CD8-positive, alpha-beta memory T cell (primary cell): ENCODE measurements around the gene CORO2B. TPM values are rescaled to one million over a fixed set of nuclear protein-coding genes. Genes with fewer than 3 reads are reported as not detected.

ENCODE experiments used
- CTCF ChIA-PET: fragments of 350-600 bp; sonication (Branson Sonifier 250); formaldehyde crosslinking; loops from one replicate; lab custom pipeline; 2021; ENCODE audit warnings: antibody characterized with exemption; lab: Charles Lee
- POLR2A ChIA-PET: fragments of 350-600 bp; sonication (Branson Sonifier 250); formaldehyde crosslinking; loops from one replicate; lab custom pipeline; 2021; ENCODE audit warnings: antibody characterized with exemption; lab: Charles Lee
- DNase-seq, 5 donors: peaks; one replicate each; pipeline versions ENCODE4 v3.0.0 to v3.0.0-alpha.2; 2020 to 2022; ENCODE audit warnings: mixed read lengths in 1 of 5
- H3K27ac ChIP-seq: one replicate; pipeline ENCODE4 v1.7.0; 2013; ENCODE audit warnings: low read depth, mild to moderate bottlenecking, low read length, moderate library complexity
- H3K27me3 ChIP-seq: 2 replicates; pipeline ENCODE4 v1.7.0; 2013; ENCODE audit warnings: low read length, mild to moderate bottlenecking; ENCODE audit not compliant: insufficient read depth, poor library complexity, severe bottlenecking
- H3K36me3 ChIP-seq: 2 replicates; pipeline ENCODE4 v1.7.0; 2013; ENCODE audit warnings: mild to moderate bottlenecking, low read length, moderate library complexity; ENCODE audit not compliant: insufficient read depth
- H3K4me1 ChIP-seq: 2 replicates; pipeline ENCODE4 v1.7.0; 2013; ENCODE audit warnings: mild to moderate bottlenecking, low read length, moderate library complexity; ENCODE audit not compliant: insufficient read depth
- H3K4me3 ChIP-seq: 2 replicates; pipeline ENCODE4 v1.7.0; 2013; ENCODE audit warnings: mild to moderate bottlenecking, low read length
- H3K9me3 ChIP-seq: 2 replicates; pipeline ENCODE4 v1.7.0; 2013; ENCODE audit warnings: mild to moderate bottlenecking, low read length
- H3K27ac Mint-ChIP-seq, 8 donors: one replicate each; pipeline ENCODE4 v1.8.0; 2020 to 2021; ENCODE audit warnings: mixed read lengths in 8 of 8, mild to moderate bottlenecking in 6 of 8, inconsistent platforms in 3 of 8, moderate library complexity in 3 of 8
- H3K27me3 Mint-ChIP-seq, 2 donors: one replicate each; pipeline ENCODE4 v1.8.0; 2020 to 2021; ENCODE audit warnings: mixed read lengths in 2 of 2, mild to moderate bottlenecking in 1 of 2, moderate library complexity in 1 of 2
- H3K36me3 Mint-ChIP-seq, 3 donors: one replicate each; pipeline ENCODE4 v1.8.0; 2020 to 2021; ENCODE audit warnings: mixed read lengths in 3 of 3, inconsistent platforms in 1 of 3, mild to moderate bottlenecking in 1 of 3
- H3K4me1 Mint-ChIP-seq, 3 donors: one replicate each; pipeline ENCODE4 v1.8.0; 2020 to 2021; ENCODE audit warnings: mixed read lengths in 3 of 3, inconsistent platforms in 1 of 3, mild to moderate bottlenecking in 1 of 3
- H3K4me3 Mint-ChIP-seq, 7 donors: one replicate each; pipeline ENCODE4 v1.8.0; 2020 to 2021; ENCODE audit warnings: mixed read lengths in 7 of 7, mild to moderate bottlenecking in 6 of 7, moderate library complexity in 4 of 7, inconsistent platforms in 2 of 7
- H3K9me3 Mint-ChIP-seq, 5 donors: one replicate each; pipeline ENCODE4 v1.8.0; 2020 to 2022; ENCODE audit warnings: mixed read lengths in 5 of 5, mild to moderate bottlenecking in 3 of 5, moderate library complexity in 2 of 5, inconsistent platforms in 1 of 5
- polyA plus RNA-seq: library from polyadenylated mRNA; unstranded; fragments of 300-500 nt; fragmentation: Illumina TruSeq; gene quantifications from one replicate; pipeline ENCODE4 v1.2.3, GENCODE V29; 2021
- total RNA-seq, 2 experiments: library from RNA; stranded (reverse); gene quantifications; one replicate each; pipeline ENCODE4 v1.2.3, GENCODE V29; 2021

The CORO2B gene
- total and polyA plus RNA-seq, 3 experiments from 2014 or later, result not detected

DNA sequence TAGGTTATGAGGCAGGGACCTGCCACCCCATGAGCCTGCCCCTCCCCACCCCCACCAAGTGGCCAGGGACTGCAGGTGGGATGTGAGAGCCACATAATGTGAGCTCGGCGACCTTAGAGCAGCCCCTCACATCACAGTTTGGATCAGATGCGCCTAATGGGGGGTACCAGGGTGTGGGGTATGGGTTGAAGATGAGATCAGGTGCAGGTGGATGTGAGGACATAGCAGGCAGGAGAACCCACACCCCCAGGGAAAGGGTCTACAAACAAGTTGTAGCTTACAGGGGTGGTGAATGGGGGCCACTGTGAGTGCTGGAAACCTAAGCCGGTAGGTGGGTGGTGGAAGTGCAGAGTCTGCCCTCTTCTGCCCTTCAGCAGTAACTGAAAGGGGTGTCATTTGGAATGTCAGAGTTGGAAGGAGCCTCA, 94.0 kb downstream of the CORO2B start:
- no peaks in the 10 kb centered on the region for H3K36me3 ChIP-seq
- DNase-seq, result no peak
- Mint-ChIP-seq H3K4me3 (no peak overlapping the region), H3K9me3 (no peaks in the 10 kb centered on the region), H3K4me1 (peaks cover 2 to 4% (median 4%) of the 10 kb centered on the region in 3 donors), H3K27me3 (peaks cover 22 to 43% of the 10 kb centered on the region in 2 donors), H3K27ac (no peak overlapping the region), H3K36me3 (no peaks in the 10 kb centered on the region)
- no peaks in the 10 kb centered on the region for H3K9me3 ChIP-seq
- POLR2A ChIA-PET, result no interaction called here
- no peak overlapping the region for H3K27ac ChIP-seq
- CTCF ChIA-PET, result interaction anchor here (1.5 kb wide), 1 partner anchor 32 kb away, joined by 4 read pairs; no protein-coding TSS in a partner anchor
- H3K4me3 ChIP-seq, result no peak overlapping the region
- no peaks in the 10 kb centered on the region for H3K27me3 ChIP-seq
- no peaks in the 10 kb centered on the region for H3K4me1 ChIP-seq

GRCh38 chr15:68674975-68675374, 96.2 kb downstream of the CORO2B start:
- CTCF ChIA-PET, result interaction anchor here (0.9 to 1.9 kb wide), 9 partner anchors 10 to 422 kb away, joined by 3 to 12 read pairs (median 4); no protein-coding TSS in a partner anchor
- H3K36me3 ChIP-seq, result no peaks in the 10 kb centered on the region
- H3K9me3 ChIP-seq, result no peaks in the 10 kb centered on the region
- Mint-ChIP-seq H3K36me3 (no peaks in the 10 kb centered on the region), H3K4me1 (peaks cover 2 to 4% (median 4%) of the 10 kb centered on the region in 3 donors), H3K9me3 (no peaks in the 10 kb centered on the region), H3K27ac (peak overlapping the region in 1 of 8 donors; percentile 36), H3K4me3 (no peak overlapping the region), H3K27me3 (peaks cover 19 to 34% of the 10 kb centered on the region in 2 donors)
- no peak for DNase-seq
- H3K27ac ChIP-seq, result no peak overlapping the region
- POLR2A ChIA-PET, result no interaction called here
- H3K4me1 ChIP-seq, result no peaks in the 10 kb centered on the region
- no peak overlapping the region for H3K4me3 ChIP-seq
- H3K27me3 ChIP-seq, result no peaks in the 10 kb centered on the region

DNA sequence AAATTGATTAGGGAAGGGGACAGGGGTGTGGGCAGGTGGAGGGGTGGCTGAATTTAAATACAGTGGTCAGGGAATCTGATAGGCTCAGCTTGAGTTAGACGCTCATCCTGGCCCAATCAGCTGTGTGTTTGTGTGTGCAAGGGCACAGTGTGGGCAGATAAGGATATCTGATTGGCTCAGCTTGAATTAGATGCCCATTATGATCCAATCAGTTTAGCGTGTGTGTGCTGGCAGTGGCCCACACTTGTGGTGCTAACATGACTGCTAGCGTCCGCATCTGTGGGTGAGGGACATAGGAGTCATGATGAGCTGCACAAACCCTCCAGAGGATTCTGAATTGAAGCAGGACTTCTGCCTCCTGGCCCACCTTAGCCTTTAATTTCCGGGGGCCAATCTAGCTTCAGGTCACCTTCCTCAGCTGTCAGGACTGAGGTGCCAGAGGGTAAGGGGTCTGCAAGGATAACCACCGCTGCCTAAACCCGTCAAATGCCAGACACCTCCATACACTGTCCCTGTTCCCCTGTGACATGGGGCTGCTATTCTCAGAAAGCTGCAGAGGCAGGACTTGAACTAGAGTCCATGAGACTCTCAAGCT, 97.3 kb downstream of the CORO2B start:
- no peak for DNase-seq
- Histone ChIP-seq H3K27me3 (no peaks in the 10 kb centered on the region), H3K27ac (no peak overlapping the region), H3K36me3 (no peaks in the 10 kb centered on the region), H3K4me1 (no peaks in the 10 kb centered on the region), H3K4me3 (no peak overlapping the region), H3K9me3 (no peaks in the 10 kb centered on the region)
- H3K27me3 Mint-ChIP-seq, result peaks cover 17 to 33% of the 10 kb centered on the region in 2 donors
- POLR2A ChIA-PET, result no interaction called here
- H3K36me3 Mint-ChIP-seq, result no peaks in the 10 kb centered on the region
- H3K4me3 Mint-ChIP-seq, result no peak overlapping the region
- H3K27ac Mint-ChIP-seq, result no peak overlapping the region
- peaks cover 2 to 4% (median 4%) of the 10 kb centered on the region in 3 donors for H3K4me1 Mint-ChIP-seq
- CTCF ChIA-PET, result interaction anchor here (0.9 to 1.8 kb wide), 3 partner anchors 13 to 199 kb away, joined by 3 to 6 read pairs (median 3); no protein-coding TSS in a partner anchor
- no peaks in the 10 kb centered on the region for H3K9me3 Mint-ChIP-seq

GRCh38 chr15:68676926-68677325, 98.1 kb downstream of the CORO2B start:
- Mint-ChIP-seq H3K4me1 (peaks cover 2 to 4% (median 4%) of the 10 kb centered on the region in 3 donors), H3K9me3 (no peaks in the 10 kb centered on the region), H3K4me3 (no peak overlapping the region), H3K36me3 (no peaks in the 10 kb centered on the region), H3K27ac (no peak overlapping the region), H3K27me3 (peaks cover 13 to 27% of the 10 kb centered on the region in 2 donors)
- Histone ChIP-seq H3K27ac (no peak overlapping the region), H3K4me3 (no peak overlapping the region), H3K4me1 (no peaks in the 10 kb centered on the region), H3K27me3 (no peaks in the 10 kb centered on the region), H3K36me3 (no peaks in the 10 kb centered on the region), H3K9me3 (no peaks in the 10 kb centered on the region)
- ChIA-PET POLR2A (no interaction called here), CTCF (interaction anchor here (1.3 to 1.8 kb wide), 2 partner anchors 26 to 198 kb away, joined by 3 to 6 read pairs; no protein-coding TSS in a partner anchor)
- DNase-seq, result no peak

GRCh38 chr15:68677996-68678395, 99.2 kb downstream of the CORO2B start:
- DNase-seq, result no peak
- Mint-ChIP-seq H3K27me3 (peaks cover 9 to 19% of the 10 kb centered on the region in 2 donors), H3K9me3 (no peaks in the 10 kb centered on the region), H3K36me3 (no peaks in the 10 kb centered on the region), H3K4me1 (peaks cover 2 to 4% (median 4%) of the 10 kb centered on the region in 3 donors), H3K4me3 (no peak overlapping the region), H3K27ac (no peak overlapping the region)
- no peaks in the 10 kb centered on the region for H3K27me3 ChIP-seq
- H3K4me1 ChIP-seq, result no peaks in the 10 kb centered on the region
- H3K27ac ChIP-seq, result no peak overlapping the region
- no peaks in the 10 kb centered on the region for H3K9me3 ChIP-seq
- H3K36me3 ChIP-seq, result no peaks in the 10 kb centered on the region
- POLR2A ChIA-PET, result no interaction called here
- no peak overlapping the region for H3K4me3 ChIP-seq
- CTCF ChIA-PET, result no interaction called here

DNA sequence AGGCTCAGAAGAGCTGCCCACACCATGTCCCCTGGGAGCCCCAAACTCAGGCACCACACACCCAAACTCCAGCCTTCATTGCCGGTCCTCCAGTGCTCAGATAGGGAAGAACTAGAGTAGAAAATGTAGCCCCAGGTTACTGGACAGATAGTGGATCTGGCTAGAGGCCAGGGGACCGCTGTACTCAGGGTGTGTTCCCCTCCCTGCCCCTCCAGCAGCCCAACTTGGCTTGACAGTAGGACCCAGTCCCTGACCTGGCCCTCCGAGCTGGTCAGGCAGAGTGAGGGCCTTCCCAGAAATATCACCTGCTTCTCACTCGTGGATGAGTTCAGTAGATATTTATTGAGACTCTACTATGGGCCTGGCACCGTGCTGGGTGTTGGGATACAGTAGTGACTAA, 100.0 kb downstream of the CORO2B start:
- Mint-ChIP-seq H3K27ac (no peak overlapping the region), H3K36me3 (no peaks in the 10 kb centered on the region), H3K4me1 (peaks cover 2 to 3% (median 3%) of the 10 kb centered on the region in 3 donors), H3K9me3 (no peaks in the 10 kb centered on the region), H3K27me3 (peaks cover 7 to 19% of the 10 kb centered on the region in 2 donors), H3K4me3 (no peak overlapping the region)
- Histone ChIP-seq H3K27ac (no peak overlapping the region), H3K27me3 (no peaks in the 10 kb centered on the region), H3K9me3 (no peaks in the 10 kb centered on the region), H3K4me1 (no peaks in the 10 kb centered on the region), H3K4me3 (no peak overlapping the region), H3K36me3 (no peaks in the 10 kb centered on the region)
- ChIA-PET CTCF (no interaction called here), POLR2A (no interaction called here)
- no peak for DNase-seq

GRCh38 chr15:68679161-68679560, 100.4 kb downstream of the CORO2B start:
- no peak for DNase-seq
- H3K4me1 ChIP-seq, result no peaks in the 10 kb centered on the region
- Mint-ChIP-seq H3K9me3 (no peaks in the 10 kb centered on the region), H3K36me3 (no peaks in the 10 kb centered on the region), H3K27me3 (peaks cover 5 to 16% of the 10 kb centered on the region in 2 donors), H3K27ac (no peak overlapping the region), H3K4me3 (no peak overlapping the region), H3K4me1 (no peaks in the 10 kb centered on the region)
- H3K27ac ChIP-seq, result no peak overlapping the region
- H3K27me3 ChIP-seq, result no peaks in the 10 kb centered on the region
- H3K4me3 ChIP-seq, result no peak overlapping the region
- H3K36me3 ChIP-seq, result no peaks in the 10 kb centered on the region
- no peaks in the 10 kb centered on the region for H3K9me3 ChIP-seq
- POLR2A ChIA-PET, result no interaction called here
- CTCF ChIA-PET, result no interaction called here

GRCh38 chr15:68679961-68680371, 101.2 kb downstream of the CORO2B start:
- Histone ChIP-seq H3K4me3 (no peak overlapping the region), H3K36me3 (no peaks in the 10 kb centered on the region), H3K4me1 (no peaks in the 10 kb centered on the region), H3K27me3 (no peaks in the 10 kb centered on the region), H3K9me3 (no peaks in the 10 kb centered on the region), H3K27ac (no peak overlapping the region)
- ChIA-PET CTCF (no interaction called here), POLR2A (no interaction called here)
- no peak for DNase-seq
- Mint-ChIP-seq H3K4me1 (no peaks in the 10 kb centered on the region), H3K9me3 (no peaks in the 10 kb centered on the region), H3K4me3 (no peak overlapping the region), H3K27ac (peak overlapping the region in 1 of 8 donors; percentile 48), H3K36me3 (no peaks in the 10 kb centered on the region), H3K27me3 (peaks cover 5 to 16% of the 10 kb centered on the region in 2 donors)
